Measurements from ENCODE around the gene WNK1.
"Not testable (repeated sequence)": the region's sequence is repeated elsewhere in the genome, so short reads cannot be mapped to it uniquely, and the experiment has no call there.

Gene WNK1

DNA sequence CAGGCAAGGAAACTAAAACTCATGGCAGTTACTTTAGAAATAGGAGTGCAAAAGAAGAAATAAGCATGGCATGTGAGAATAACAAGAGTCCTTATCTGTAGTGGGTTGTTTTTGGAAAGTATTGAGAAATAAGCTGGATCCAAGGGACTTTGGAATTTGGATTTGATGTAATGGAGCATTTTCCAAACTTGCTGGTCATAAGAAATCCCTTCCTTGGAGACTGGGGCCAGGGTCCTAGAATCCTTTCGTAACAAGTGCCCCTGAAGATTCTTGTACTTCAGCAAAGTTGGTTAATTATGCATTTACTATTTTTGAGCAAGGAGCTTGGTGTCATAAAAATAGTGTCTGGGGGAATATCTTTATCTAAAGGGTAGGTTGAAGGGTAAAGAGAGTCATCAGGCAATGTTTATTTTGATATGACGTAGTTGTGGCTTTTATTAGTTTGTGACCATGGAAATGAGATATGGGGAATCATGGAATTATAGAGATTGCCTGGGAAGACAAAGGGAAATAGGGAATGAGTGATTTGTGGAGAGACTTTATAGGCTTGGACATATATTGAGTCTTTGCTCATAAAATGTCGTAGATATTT, 53.9 kb downstream of the WNK1 start:
- peak overlapping the region in 3 of 21 experiments; percentile 3 to 30 (median 16) for H3K27ac ChIP-seq
- H3K4me3 ChIP-seq: no peak overlapping the region

DNA sequence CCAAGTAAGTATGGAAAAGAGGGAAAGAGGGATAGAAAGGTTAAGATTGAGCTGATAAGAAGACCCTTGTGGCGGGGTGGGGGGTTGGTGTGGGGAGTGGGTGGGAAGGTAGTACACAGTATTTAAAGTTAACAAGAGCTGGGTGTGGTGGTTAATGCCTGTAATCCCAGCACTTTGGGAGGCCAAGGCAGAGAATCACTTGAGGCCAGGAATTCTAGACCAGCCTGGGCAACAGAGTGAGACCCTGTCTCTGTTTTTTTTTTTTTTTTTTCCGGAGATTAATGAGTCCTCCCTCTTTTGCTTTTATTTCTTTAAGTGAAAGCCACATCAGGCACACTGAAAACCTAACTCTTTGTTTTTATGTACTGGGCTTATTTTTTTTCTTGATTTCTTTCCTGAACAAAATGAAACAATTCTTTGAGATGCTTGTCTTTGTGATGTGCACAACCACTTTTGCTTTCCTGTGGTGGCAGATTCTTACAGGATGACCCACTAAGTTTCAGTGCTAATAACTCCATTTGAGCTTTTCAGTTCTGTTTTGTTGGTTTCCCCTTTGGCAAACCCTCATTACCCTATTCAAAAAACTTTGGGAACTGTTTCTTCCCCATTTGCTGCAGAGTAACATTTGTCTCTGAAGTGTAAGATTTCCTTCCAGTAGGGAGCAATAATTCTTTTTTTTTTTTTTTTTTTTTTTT, 54.8 kb downstream of the WNK1 start:
- H3K27ac ChIP-seq: peak overlapping the region in 9 of 21 experiments; percentile 6 to 66 (median 18)

DNA sequence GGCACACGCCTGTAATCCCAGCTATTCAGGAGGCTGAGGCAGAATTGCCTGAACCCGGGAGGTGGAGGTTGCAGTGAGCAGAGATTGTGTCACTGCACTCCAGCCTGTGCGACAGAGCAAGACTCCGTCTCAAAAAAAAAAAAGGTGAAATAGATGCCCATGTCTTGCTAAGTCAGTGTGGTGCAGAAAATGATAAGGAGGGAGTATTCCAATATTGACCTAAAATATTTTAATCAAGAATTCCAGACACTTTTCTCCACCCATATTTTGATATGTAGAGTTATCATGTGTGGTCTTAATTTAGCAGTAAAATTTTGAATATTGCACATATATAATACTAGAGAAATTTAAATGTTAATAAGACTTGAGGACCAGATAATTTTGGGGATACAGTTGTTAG, 57.7 kb downstream of the WNK1 start:
- Histone ChIP-seq H3K4me3 (no peak overlapping the region), H3K27ac (no peak overlapping the region)

More for the DNA sequence above, 54.8 kb downstream of the WNK1 start:
- H3K4me3 ChIP-seq: no peak overlapping the region

DNA sequence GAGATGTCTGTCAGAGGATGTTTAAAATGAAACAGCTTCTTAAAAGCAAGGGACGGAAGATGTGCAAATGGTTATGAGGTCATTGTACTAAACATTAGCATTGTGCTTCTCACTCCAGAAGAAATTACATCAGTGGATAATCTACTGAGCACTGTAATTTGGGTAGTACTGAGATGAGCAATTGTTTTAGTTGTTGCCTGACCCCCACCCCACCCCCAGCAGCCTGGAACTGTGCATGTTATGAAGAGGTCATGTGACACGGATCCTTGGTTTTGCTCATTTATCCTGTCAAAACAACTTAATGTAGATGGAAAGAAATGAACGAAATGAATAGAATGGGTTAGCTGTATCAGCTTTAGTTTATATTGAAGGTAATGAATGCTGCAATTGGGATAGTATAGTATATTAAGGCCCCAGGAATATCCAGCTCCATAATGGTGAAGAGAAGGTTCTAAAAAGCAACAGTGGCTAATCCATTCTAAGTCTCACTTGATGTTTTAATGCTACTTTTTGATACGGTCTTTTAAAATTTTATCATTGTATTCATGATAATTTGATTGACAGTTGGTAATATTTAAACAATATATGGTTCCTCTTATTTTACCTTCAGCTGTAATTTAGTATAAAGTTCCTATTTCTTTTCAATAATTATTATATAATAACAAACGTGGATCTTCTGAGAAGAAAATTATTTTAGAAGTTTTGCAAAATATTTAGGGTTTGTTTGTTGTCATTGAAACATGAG, 58.5 kb downstream of the WNK1 start:
- no peak overlapping the region for H3K27ac ChIP-seq

DNA sequence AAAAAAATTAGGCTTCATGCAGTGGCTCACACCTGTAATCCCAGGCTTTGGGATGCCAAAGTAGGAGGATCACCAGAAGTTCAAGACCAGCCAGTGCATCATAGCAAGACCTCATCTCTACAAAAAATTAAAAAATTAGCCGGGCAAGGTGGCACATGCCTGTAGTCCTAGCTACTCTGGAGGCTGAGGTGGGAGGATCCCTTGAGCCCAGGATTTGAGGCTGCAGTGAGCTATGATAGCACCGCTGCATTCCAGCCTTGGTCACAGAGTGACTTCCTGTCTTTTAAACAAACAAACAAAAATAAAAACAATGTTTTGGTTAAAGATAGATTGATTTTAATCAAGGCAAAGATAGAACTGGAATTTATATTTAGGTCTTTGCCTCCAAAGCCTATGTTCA, 60.6 kb downstream of the WNK1 start:
- H3K4me3 ChIP-seq: no peak overlapping the region
- H3K27ac ChIP-seq: no peak overlapping the region

More for the DNA sequence above, 58.5 kb downstream of the WNK1 start:
- H3K4me3 ChIP-seq: no peak overlapping the region

DNA sequence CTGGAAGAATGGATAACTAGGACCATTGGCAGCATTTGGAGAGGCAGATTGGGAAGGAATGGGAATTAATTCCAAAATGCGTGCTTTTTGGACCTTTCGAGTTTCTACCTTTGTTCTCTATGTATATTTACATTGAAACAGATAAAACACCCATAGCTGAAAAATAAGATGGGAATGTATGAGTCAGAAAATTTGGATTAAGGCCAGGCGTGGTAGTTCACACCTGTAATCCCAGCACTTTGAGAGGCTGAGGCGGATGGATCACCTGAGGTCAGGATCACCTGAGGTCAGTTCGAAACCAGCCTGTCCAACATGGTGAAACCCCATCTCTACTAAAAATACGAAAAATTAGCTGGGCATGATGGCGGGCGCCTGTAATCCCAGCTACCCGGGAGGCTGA, 65.1 kb downstream of the WNK1 start:
- H3K4me3 ChIP-seq: not testable (repeated sequence)
- H3K27ac ChIP-seq: peak overlapping the region in 1 of 21 experiments; percentile 13

DNA sequence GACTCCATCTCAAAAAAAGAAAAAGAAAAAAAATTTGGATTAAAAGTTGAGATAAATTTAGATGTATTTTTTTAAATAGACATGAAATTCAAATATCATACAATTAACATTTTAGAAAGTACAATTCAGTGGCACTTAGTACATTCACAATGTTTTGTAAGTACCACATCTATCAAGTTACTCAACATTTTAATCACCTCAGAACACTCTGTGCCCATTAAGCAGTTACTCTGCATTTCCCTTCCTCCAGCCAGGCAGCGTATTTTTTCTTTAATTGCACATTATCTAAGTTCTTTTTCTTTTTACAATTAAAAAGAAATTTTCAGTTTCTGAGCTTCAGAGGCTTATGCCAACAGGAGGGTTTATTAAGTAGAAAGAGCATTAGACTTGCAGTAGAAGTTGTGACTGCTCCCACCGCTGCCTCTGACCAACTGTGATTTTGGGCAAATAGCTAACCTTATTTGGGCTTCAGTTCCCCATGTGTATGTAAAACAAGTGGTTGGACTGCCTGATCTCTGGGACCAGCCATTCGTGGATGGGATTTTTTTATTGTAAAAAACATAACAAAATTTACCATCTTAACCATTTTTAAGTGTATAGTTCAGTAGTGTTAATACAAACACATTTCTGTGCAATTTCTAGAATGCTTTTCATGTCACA, 65.7 kb downstream of the WNK1 start:
- Histone ChIP-seq H3K4me3 (no peak overlapping the region), H3K27ac (no peak overlapping the region)

DNA sequence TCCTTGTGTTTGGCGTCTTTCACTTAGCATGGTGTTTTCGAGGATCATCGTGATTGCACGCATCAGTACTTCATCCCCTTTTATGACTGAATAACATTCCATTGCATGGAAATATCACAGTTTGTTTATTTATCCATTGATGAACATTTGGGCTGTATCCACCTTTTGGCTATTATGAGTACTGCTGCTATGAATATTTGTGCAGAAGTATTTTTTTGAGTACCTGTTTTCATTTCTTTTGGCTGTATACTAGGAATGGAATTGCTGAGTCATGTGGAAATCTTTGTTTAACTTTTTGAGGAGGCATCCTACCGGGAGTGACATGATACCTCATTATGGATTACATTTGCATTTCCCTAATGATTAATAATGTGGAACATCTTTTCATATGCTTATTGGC, 66.4 kb downstream of the WNK1 start:
- H3K27ac ChIP-seq: no peak overlapping the region
- H3K4me3 ChIP-seq: no peak overlapping the region

DNA sequence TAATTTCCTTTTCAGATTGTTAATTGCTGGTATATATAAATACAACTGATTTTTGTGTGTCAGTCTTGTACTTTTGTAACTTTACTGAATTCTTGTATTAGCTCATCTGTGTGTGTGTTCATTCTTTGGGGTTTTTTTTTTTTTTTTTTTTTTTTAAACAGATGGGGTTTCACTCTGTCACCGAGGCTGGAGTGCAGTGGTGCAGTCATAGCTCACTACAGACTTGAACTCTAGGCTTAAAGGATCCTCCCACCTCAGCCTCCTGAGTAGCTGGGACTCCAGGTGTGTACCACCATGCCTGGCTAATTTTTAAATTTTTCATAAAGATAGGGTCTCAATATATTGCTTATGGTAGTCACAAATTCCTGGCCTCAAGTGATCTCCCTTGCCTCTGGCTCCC, 68.0 kb downstream of the WNK1 start:
- Histone ChIP-seq H3K27ac (no peak overlapping the region), H3K4me3 (no peak overlapping the region)

DNA sequence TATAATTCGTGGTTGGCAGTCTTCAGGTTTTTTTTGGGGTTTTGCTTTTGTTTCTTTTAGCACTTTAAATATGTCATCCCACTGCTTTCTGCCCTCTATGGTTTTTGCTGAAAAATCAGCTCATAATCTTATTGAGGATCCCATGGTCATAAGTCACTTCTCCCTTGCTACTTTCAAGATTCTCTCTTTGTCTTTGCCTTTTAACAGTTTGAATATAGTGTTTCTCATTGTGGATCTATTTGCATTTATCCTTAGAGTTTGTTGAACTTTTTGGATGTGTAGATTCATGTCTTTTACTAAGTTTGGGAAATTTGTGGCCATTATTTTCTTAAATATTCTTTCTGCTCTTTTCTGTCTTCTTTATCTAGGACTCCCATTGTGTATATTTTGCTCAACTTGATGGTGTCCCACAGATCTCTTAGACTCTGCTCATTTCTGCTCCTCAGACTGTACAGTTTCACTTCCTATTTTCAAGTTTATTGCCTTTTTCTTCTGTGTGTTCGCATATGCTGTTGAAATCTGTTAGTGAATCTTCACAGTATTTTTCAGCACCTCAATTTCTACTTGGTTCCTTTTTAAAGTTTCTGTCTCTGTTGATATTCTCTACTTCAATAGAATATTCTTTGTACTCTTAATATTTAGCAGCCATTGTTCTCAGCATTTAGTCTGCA, 70.8 kb downstream of the WNK1 start:
- Histone ChIP-seq H3K4me3 (no peak overlapping the region), H3K27ac (no peak overlapping the region)

DNA sequence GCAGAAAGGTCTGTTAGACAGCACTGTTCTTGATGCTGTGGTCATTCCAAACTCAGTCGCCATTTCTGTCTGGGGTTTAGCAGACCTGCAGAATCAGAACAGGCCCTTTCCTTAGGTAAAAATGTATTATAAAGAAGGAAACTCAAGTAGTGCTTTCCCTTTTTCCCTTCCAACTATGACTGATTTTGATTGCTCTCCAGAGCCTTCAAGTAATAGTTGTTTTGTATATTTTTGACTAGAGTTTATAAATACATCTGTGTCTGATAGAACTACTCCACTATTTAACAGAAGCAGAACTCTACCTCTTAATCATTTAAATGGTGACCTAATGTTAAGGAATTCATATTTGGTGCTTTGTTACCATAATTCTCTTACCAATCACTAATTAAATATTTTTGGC, 74.0 kb downstream of the WNK1 start:
- no peak overlapping the region for H3K4me3 ChIP-seq
- no peak overlapping the region for H3K27ac ChIP-seq

DNA sequence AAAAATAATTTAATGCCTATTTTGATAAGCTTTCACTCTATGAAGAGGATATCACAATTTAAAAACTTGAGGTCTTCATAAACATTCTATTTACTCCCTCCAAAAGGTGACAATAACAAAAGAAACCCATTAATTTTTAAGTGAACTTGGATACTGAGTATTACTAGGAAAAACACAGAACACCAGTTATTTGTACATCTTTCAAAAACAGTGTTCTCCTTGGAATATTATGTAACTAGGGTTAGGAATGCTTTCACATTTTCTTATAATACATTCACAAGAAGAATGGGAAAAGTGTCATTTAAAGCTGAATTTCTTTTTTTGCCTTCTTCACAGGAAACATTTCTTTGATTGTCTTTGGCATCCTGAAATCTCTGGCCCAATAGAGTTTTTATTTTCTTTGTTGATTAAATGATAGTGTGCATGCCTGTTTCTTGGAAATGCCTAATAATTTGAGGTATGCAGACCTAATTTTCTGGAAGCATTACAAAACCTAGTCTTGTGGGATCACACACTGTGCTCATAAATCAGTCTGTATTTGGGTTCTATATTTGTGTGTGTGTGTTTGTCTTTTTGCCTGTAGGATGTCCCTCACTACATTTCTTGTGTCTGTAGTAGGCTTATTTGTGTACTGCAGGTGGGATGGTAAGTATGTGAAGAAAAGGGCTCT, 76.5 kb downstream of the WNK1 start:
- Histone ChIP-seq H3K4me3 (no peak overlapping the region), H3K27ac (no peak overlapping the region)

DNA sequence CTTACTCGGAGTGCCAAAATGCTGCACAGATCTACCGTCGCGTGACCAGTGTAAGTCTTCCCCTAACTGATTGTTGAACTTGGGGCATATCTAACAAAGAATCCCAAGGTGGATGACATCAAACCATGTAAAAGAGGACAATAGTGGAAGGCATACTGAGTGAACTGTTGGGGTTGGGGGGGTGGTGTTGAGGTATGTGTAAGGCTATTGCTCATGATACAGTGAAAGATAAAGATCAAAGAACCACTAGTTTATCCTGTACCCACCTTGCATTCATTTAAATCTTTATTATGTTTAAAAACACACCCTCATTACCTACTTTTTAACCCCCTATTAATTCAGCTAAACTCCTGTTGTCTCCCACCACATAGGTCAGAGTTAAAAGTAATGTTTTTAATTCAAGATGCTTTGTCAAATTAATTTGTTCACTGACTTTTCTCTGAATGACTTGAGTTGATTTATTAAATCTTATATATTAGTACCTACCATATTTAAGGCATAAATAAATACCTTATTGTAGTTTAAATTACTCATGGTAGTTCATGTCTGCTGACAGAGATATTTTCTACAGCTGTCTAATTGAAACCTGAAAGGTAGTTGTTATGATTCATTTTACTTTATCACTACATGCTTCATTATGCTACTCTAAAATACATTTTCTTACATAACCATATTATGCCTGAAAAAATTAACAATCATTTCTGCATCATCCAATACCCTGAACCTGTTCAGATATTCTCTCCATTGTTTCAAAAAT, 77.9 kb downstream of the WNK1 start:
- no peak overlapping the region for H3K4me3 ChIP-seq
- H3K27ac ChIP-seq: peak overlapping the region in 1 of 21 experiments; percentile 6

DNA sequence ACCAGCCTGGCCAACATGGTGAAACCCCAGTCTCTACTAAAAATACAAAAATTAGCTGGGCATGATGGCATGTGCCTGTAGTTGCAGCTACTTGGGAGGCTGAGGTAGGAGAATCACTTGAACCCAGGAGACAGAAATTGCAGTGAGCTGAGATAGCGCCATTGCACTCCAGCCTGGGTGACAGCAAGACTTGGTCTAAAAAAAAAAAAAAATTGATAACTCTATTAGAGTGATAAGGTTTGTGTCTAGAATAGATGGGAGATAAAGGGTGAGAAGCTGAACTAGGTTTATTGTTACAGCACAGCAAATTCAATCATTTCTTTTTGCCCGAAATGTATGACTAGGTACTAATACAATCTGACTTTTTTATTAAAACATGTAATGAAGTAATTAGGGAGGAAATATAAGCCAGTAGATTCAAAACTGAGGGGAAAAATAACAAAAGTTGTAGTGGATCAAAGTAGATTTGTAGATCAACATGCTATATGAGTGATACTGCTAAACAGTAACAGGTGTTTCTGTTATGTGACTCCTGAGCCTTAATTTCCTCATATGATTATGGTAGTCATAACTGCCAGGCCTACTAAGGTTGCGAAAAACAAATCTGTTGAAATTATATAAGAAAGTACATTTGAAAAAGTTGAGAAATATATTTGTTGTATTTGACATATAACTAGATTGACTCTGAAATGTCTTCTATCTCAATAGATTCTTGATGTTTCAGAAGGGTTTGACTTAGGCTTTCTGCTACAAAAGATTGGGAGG, 83.6 kb downstream of the WNK1 start:
- Histone ChIP-seq H3K4me3 (no peak overlapping the region), H3K27ac (peak overlapping the region in 1 of 21 experiments; percentile 3)

DNA sequence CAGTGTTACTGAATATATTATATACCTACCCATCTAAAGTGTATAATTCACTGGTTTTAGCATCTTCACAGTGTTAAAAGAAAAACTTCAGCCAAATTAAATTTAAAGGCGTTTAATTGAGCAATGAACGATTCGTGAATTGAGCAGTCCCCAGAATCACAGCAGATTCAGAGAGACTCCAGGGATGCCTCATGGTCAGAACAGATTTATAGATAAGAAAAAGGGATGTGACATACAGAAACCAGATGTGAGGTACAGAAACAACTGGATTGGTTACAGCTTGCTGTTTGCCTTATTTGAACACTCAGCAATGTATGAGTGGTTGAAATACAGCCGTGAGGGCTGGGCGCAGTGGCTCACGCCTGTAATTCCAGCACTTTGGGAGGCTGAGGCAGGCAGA, 84.6 kb downstream of the WNK1 start:
- Histone ChIP-seq H3K27ac (no peak overlapping the region), H3K4me3 (no peak overlapping the region)

DNA sequence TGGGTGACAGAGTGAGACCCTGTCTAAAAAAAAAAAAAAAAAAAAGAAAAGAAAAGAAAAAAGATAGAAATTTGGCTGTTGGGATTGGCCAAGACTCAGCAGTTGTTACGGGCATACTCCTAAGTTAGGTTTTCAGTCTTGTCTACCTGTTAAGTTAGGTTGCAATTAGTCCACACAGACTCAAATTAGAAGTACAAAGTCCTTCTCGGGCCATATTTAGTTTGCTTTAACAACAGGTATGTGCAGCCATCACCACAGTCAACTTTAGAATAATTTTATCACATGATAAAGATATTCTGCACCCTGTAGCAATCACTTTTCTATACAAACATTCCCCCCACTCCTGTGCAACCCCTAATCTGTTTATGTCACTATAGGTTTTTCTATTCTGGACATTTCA, 85.2 kb downstream of the WNK1 start:
- no peak overlapping the region for H3K27ac ChIP-seq
- no peak overlapping the region for H3K4me3 ChIP-seq

DNA sequence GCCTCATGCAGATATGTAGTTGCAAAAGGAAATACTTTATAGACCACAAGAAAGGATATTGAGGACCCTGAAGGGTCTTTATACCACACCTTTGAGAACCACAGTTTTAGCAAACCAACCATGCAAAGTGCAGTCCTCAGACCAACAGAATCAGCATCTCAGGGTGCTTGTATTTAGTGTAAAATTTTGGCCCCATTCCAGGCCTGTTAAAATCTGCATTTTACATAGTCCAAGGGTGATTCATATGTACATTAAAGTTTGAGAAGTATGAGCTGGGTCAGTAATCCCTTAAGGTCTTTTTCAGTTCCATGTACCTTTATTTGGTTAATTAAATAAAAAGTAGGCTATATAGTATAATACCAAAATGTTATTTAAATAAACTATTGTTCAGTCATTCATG, 91.2 kb downstream of the WNK1 start:
- no peak overlapping the region for H3K27ac ChIP-seq
- no peak overlapping the region for H3K4me3 ChIP-seq

DNA sequence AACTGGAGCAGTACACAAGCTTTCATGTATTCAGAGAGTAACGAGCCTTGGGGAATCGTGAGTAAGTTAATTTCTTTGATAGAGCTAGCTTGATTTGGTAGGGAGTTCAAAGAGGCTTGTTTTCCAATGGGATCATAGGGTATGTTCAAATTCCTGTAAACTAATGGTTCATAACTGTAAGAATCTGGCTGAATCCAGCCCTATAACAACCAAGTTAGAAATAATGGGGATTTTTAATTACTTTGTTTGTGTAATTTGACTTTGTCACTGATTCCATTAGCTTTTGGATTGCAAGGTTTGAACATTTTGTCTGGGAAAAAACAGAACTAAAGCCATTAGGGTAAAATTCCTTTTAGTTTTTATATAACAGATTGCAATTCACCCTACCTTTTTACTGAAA, 94.0 kb downstream of the WNK1 start:
- H3K27ac ChIP-seq: peak overlapping the region in 1 of 21 experiments; percentile 5
- H3K4me3 ChIP-seq: no peak overlapping the region

All from skin epidermis (tissue), 12 donors.